GM12892 (cell line): ENCODE results near the gene NCAN.

Experiments
- POLR2A ChIP-seq: IDR thresholded peaks from 2 replicates; pipeline ENCODE4 v1.6.1; 2011; ENCODE audit warnings: low read depth, low read length, control low read depth
- POLR2AphosphoS5 ChIP-seq: IDR thresholded peaks from 2 replicates; pipeline ENCODE4 v1.6.1; 2011; ENCODE audit warnings: low read depth, low read length, control low read depth

DNA sequence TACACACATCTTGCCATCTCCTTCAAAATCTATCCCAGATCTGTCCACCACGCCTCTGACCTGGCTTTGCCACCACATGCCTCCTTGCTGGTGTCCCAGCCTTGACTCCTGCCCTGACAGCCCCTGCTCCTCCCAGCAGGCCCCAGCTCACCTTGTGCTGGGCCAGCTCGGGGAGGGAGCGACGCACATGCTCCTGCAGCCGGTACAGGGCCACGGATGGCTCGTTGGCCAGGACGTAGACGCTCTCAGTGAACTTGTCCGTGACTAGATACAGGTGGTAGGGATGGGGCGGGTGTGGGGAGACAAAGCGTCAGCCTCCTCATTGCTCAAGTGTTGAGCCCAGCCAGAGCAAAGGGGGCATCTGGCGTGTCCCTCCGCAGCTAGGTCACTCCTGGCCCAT, 25.0 kb upstream of the NCAN start:
- TF ChIP-seq POLR2A (no peak), POLR2AphosphoS5 (no peak)
